ENCODE measurements around the gene SPRYD3. TPM values are rescaled to one million over a fixed set of nuclear protein-coding genes. Genes with fewer than 3 reads are reported as not detected.

The SPRYD3 gene
- total and polyA plus RNA-seq, 10 donors, result 10.8 to 44.5 (median 34.4) TPM

DNA sequence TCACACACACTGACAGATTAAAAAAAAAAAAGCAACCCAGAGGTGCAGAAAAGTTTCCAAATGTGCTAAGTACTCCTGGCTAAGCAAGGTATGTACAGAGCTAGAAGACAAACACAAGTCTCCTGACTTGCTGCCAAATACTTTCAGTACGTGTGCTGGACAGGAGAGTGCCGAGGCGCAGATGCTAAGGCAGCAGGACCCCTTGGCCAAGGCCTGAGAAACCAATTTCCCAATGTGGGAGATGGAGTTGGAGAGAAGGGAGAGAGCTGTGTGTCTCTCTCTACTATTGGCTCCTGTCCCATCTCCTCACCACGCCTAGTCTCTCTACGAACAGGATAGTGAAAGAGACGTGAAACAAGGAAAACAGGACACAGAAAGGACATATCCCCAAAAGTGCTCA is 5.3 kb downstream of the SPRYD3 start:
- peak overlapping the region in 6 of 8 donors; percentile 20 to 94 (median 69) for H3K27ac ChIP-seq
- no peaks in the 10 kb centered on the region for H3K9me3 ChIP-seq
- H3K4me3 ChIP-seq, result no peak overlapping the region
- intact Hi-C loops (cut with DNase I; ENCODE audit: low total_unique reads), result loop anchor here (10.0 kb wide), 1 partner anchor 131 kb away; the partner anchor contains the start of gene ITGB7
- peaks cover 33 to 100% (median 74%) of the 10 kb centered on the region in 6 donors for H3K4me1 ChIP-seq
- DNase-seq, result no peak
- H3K36me3 ChIP-seq, result peaks cover 0 to 89% (median 39%) of the 10 kb centered on the region in 6 donors
- 72 to 90% (median 83%) methylated on average over 6 of the region's 6 CpGs for WGBS, 5 donors
- H3K27me3 ChIP-seq (replicated peaks in 1 of 7), result no peaks in the 10 kb centered on the region
- TF ChIP-seq POLR2AphosphoS5 (IDR thresholded peaks at IDR 0.05) (no peak), POLR2A (IDR thresholded peaks at IDR 0.05) (no peak)
- TF ChIP-seq, protein P1, sequence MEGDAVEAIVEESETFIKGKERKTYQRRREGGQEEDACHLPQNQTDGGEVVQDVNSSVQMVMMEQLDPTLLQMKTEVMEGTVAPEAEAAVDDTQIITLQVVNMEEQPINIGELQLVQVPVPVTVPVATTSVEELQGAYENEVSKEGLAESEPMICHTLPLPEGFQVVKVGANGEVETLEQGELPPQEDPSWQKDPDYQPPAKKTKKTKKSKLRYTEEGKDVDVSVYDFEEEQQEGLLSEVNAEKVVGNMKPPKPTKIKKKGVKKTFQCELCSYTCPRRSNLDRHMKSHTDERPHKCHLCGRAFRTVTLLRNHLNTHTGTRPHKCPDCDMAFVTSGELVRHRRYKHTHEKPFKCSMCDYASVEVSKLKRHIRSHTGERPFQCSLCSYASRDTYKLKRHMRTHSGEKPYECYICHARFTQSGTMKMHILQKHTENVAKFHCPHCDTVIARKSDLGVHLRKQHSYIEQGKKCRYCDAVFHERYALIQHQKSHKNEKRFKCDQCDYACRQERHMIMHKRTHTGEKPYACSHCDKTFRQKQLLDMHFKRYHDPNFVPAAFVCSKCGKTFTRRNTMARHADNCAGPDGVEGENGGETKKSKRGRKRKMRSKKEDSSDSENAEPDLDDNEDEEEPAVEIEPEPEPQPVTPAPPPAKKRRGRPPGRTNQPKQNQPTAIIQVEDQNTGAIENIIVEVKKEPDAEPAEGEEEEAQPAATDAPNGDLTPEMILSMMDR (IDR thresholded peaks at IDR 0.05 in 8 of 11, conservative IDR thresholded peaks at IDR 0.05 in 3 of 11), result no peak

DNA sequence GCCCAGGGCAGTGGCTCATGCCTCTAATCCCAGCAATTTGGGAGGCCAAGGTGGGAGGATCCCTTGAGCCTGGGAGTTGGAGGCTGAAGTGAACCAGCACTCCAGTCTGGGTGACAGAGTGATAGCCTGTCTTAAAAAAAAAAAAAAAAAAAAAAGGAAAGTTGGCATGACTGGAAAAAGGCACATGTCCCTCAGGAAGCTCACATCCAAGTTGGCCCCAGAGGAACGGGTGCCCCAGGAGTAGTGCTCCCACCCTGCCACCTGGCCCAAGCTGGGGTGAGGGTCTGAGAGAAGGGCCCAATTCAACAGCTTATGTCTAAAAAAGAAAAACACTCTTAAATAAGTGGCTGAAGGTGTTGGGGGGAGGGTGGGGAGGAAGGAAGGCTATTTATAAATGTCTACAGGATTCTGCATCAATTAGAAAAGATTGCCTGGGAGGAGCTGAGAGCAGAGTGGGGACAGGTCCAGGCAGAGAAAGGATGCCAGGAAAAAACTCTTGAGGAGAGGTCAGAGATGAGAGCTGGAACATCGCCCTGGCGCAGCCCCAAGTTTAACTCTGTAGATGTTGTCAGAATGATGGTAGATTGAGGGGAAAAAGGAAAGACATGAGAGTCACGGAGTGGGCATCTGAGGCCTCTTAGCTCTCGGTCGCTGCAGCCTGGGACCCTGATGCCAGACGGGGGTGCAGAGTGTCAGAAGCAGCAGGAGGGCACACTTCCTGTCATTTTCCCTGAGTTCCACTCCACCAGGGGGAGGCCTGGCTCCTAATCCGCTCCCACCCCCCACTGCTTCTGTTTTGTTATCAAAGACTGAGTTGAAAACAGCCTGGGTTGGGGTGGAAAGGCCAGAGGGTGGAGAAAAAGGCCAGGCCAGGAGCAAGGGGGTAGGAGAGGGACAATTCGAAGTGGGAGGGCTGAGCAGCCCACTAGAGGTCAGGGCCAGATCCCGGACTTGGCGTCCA is 7.3 kb downstream of the SPRYD3 start:
- Histone ChIP-seq H3K36me3 (peaks cover 0 to 100% (median 39%) of the 10 kb centered on the region in 6 donors), H3K27me3 (replicated peaks in 1 of 7) (no peaks in the 10 kb centered on the region), H3K27ac (peak overlapping the region; percentile 70 to 94 (median 78)), H3K4me1 (peaks cover 19 to 100% (median 69%) of the 10 kb centered on the region in 6 donors), H3K9me3 (no peaks in the 10 kb centered on the region), H3K4me3 (no peak overlapping the region)
- DNase-seq, result no peak
- TF ChIP-seq, protein P1 (IDR thresholded peaks at IDR 0.05 in 8 of 11, conservative IDR thresholded peaks at IDR 0.05 in 3 of 11), result peak in 2 of 11 experiments; percentile 15 to 26
- TF ChIP-seq POLR2A (IDR thresholded peaks at IDR 0.05) (no peak), POLR2AphosphoS5 (IDR thresholded peaks at IDR 0.05) (peak; percentile 32 to 64 (median 43))
- 46 to 65% (median 62%) methylated on average over 11 of the region's 11 CpGs for WGBS, 5 donors
- intact Hi-C loops (cut with DNase I; ENCODE audit: low total_unique reads), result loop anchor here (10.0 kb wide), 1 partner anchor 133 kb away; the partner anchor contains the start of gene ITGB7

DNA sequence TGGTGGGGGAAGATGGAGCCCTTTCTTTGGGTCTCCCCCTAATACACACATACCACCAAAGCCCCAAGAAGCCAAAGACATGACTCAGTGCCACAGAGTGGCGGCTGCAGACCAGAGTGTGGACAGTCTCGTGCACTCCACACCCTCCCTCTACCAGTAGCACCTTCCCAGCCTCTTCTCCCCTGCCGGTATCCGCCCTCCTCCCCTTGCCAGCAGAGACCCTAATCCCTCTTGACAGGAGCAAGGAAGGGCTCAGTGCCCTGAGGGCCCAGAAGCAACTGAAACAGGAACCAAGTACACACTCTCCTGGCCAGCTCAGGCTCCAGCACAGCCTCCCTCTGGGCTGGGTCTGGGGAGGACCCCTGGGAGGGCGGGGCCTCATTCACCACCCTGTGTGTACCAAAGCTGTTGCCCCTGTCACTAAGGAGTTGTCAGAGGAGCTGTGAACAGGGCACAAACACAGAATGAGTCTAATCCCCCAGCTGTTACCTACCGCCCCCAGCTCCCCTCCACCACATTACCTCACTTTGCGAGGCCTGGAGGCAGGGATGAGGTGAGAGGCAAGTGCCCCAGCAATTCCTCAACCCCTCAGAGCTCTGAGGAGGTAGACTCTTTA is 8.2 kb downstream of the SPRYD3 start:
- Histone ChIP-seq H3K36me3 (peaks cover 0 to 100% (median 39%) of the 10 kb centered on the region in 6 donors), H3K4me1 (peaks cover 22 to 100% (median 72%) of the 10 kb centered on the region in 6 donors), H3K27ac (peak overlapping the region; percentile 58 to 94 (median 74)), H3K4me3 (no peak overlapping the region), H3K27me3 (replicated peaks in 1 of 7) (no peaks in the 10 kb centered on the region), H3K9me3 (no peaks in the 10 kb centered on the region)
- 80 to 92% (median 90%) methylated on average over 7 of the region's 7 CpGs for WGBS, 5 donors
- peak; percentile 66 for DNase-seq
- intact Hi-C loops (cut with DNase I; ENCODE audit: low total_unique reads), result loop anchor here (10.0 kb wide), 1 partner anchor 134 kb away; the partner anchor contains the start of gene ITGB7
- TF ChIP-seq POLR2AphosphoS5 (IDR thresholded peaks at IDR 0.05) (peak; percentile 24 to 64 (median 28)), POLR2A (IDR thresholded peaks at IDR 0.05) (no peak)
- TF ChIP-seq, protein P1 (IDR thresholded peaks at IDR 0.05 in 8 of 11, conservative IDR thresholded peaks at IDR 0.05 in 3 of 11), result no peak
